HepG2 (cell line): Measurements from ENCODE around the gene MNAT1. TPM values are rescaled to one million over a fixed set of nuclear protein-coding genes. Genes with fewer than 3 reads are reported as not detected.

Source experiments
- CSRNP1 ChIP-seq: sonication (generic); formaldehyde crosslinking; IDR thresholded peaks from 2 replicates; pipeline ENCODE4 v1.8.1; 2023; ENCODE audit warnings: mild to moderate bottlenecking, missing genetic modification reagents
- DMAP1 ChIP-seq: IDR thresholded peaks from 2 replicates; pipeline ENCODE4 v1.6.1; 2016
- HNF1A ChIP-seq, 2 experiments: sonication (generic) in 1 of 2; formaldehyde crosslinking in 1 of 2; IDR thresholded peaks; 2 replicates each; pipeline versions ENCODE4 v1.4.0 to v1.6.1; 2016 to 2020; ENCODE audit warnings: borderline replicate concordance in 1 of 2, low read depth in 1 of 2, mild to moderate bottlenecking in 1 of 2, missing genetic modification reagents in 1 of 2
- SRSF4 ChIP-seq: fragments of 200-400 bp; formaldehyde crosslinking; IDR thresholded peaks from one replicate; pipeline ENCODE4 v1.6.1; 2018; ENCODE audit warnings: mild to moderate bottlenecking, low read depth, low read length, moderate library complexity; ENCODE audit not compliant: poor library complexity, severe bottlenecking
- ZBTB38 ChIP-seq: sonication (generic); formaldehyde crosslinking; IDR thresholded peaks from 2 replicates; pipeline ENCODE4 v1.5.1; 2020; ENCODE audit warnings: mild to moderate bottlenecking, missing genetic modification reagents
- ZNF142 ChIP-seq: sonication (generic); formaldehyde crosslinking; IDR thresholded peaks from 2 replicates; pipeline ENCODE4 v1.4.0; 2020; ENCODE audit warnings: missing genetic modification reagents
- ZNF589 ChIP-seq: sonication (generic); formaldehyde crosslinking; conservative IDR thresholded peaks from 2 replicates; pipeline ENCODE4 v1.8.0; 2022; ENCODE audit warnings: mild to moderate bottlenecking, moderate library complexity, missing genetic modification reagents
- ZNF691 ChIP-seq: sonication (generic); formaldehyde crosslinking; IDR thresholded peaks from 2 replicates; pipeline ENCODE4 v1.4.0; 2020; ENCODE audit warnings: missing genetic modification reagents, low read depth, mild to moderate bottlenecking, borderline replicate concordance
- polyA plus RNA-seq, 8 experiments: library from polyadenylated mRNA; depleted of rRNA in 3 of 8; stranded (reverse) in 7 of 8; unstranded in 1 of 8; fragments of >200 nt; fragmentation: Illumina TruSeq in 4 of 8; extraction: Trizol in 4 of 8; gene quantifications; 2 replicates each; pipeline versions ENCODE4 v1.2.1 to v1.2.3, GENCODE V29; 2011 to 2016; ENCODE audit warnings: low read depth in 4 of 8, missing spikeins in 1 of 8, mixed read lengths in 1 of 8; ENCODE audit not compliant: insufficient read depth in 1 of 8
- total RNA-seq, 5 experiments: library from RNA; depleted of rRNA; stranded (reverse); fragments of >200 nt; fragmentation: Illumina TruSeq; extraction: Trizol; gene quantifications; 2 replicates each; pipeline ENCODE4 v1.2.3, GENCODE V29; 2016; ENCODE audit warnings: low read depth in 1 of 5
- TF ChIP-seq, protein P1 (sequence below): IDR thresholded peaks from 2 replicates; pipeline ENCODE4 v1.6.1; 2016; ENCODE audit warnings: low read depth, missing genetic modification reagents, missing compliant biosample characterization

MNAT1 gene
- total and polyA plus RNA-seq, 2 of the 13 experiments (the other 11 are each of a cell fraction or from before 2014, with no cell fraction given), result 49.2 to 94.8 TPM

DNA sequence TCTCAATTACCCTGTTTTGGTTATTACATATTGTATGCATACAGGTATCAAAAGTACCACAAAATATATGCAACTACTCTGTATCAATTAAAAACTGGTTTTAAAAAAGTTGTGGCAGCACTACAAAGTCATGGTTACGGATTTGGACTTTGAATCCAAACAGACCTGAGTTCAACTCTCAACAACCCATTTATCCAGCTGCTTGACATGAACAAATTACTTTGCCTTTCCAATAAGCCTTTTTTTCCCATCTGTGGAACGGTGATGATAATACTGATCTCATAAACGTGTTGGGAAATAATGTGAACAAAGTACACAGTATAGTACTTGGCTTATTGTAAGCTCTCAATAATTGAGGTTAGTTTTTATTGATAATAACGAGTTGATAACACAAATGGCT, 85.0 kb downstream of the MNAT1 start (continued):
- TF ChIP-seq, protein P1, sequence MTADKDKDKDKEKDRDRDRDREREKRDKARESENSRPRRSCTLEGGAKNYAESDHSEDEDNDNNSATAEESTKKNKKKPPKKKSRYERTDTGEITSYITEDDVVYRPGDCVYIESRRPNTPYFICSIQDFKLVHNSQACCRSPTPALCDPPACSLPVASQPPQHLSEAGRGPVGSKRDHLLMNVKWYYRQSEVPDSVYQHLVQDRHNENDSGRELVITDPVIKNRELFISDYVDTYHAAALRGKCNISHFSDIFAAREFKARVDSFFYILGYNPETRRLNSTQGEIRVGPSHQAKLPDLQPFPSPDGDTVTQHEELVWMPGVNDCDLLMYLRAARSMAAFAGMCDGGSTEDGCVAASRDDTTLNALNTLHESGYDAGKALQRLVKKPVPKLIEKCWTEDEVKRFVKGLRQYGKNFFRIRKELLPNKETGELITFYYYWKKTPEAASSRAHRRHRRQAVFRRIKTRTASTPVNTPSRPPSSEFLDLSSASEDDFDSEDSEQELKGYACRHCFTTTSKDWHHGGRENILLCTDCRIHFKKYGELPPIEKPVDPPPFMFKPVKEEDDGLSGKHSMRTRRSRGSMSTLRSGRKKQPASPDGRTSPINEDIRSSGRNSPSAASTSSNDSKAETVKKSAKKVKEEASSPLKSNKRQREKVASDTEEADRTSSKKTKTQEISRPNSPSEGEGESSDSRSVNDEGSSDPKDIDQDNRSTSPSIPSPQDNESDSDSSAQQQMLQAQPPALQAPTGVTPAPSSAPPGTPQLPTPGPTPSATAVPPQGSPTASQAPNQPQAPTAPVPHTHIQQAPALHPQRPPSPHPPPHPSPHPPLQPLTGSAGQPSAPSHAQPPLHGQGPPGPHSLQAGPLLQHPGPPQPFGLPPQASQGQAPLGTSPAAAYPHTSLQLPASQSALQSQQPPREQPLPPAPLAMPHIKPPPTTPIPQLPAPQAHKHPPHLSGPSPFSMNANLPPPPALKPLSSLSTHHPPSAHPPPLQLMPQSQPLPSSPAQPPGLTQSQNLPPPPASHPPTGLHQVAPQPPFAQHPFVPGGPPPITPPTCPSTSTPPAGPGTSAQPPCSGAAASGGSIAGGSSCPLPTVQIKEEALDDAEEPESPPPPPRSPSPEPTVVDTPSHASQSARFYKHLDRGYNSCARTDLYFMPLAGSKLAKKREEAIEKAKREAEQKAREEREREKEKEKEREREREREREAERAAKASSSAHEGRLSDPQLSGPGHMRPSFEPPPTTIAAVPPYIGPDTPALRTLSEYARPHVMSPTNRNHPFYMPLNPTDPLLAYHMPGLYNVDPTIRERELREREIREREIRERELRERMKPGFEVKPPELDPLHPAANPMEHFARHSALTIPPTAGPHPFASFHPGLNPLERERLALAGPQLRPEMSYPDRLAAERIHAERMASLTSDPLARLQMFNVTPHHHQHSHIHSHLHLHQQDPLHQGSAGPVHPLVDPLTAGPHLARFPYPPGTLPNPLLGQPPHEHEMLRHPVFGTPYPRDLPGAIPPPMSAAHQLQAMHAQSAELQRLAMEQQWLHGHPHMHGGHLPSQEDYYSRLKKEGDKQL (CRISPR knock-in tag), result no peak
- TF ChIP-seq ZNF589 (CRISPR knock-in tag) (no peak), ZBTB38 (CRISPR knock-in tag) (no peak), DMAP1 (CRISPR knock-in tag) (no peak), HNF1A (IDR thresholded peaks at IDR 0.05; ENCODE audit: low read depth) (0 out of 2 replicates have a peak, but pooled peaks have one; percentile 22), HNF1A (CRISPR knock-in tag; IDR thresholded peaks at IDR 0.05; ENCODE audit: borderline replicate concordance) (no peak), ZNF142 (CRISPR knock-in tag) (no peak), CSRNP1 (no peak), ZNF691 (CRISPR knock-in tag) (no peak), SRSF4 (no peak)
